HCT116 (cell line): Measurements from ENCODE around the gene DGKB. TPM values are rescaled to one million over a fixed set of nuclear protein-coding genes. Genes with fewer than 3 reads are reported as not detected.

Source experiments
- ATAC-seq: fragments of 200-7000 bp; cut with Tn5 transposase; 2 replicates; pipeline ENCODE4 v1.9.1; 2020; ENCODE audit warnings: mild to moderate bottlenecking, moderate library complexity
- BruUV-seq: library from RNA; stranded (reverse); fragments of 400-500 nt; replicated peaks from 2 replicates; lab custom pipeline; 2021; lab: Mats Ljungman, UMichigan
- CTCF ChIA-PET: fragments of 300-600 bp; sonication (Branson Sonifier 250); formaldehyde crosslinking; loops from one replicate; lab custom pipeline; 2021; ENCODE audit warnings: antibody characterized with exemption; lab: Charles Lee
- POLR2A ChIA-PET: fragments of 300-600, 350-600 bp; sonication (Branson Sonifier 250); formaldehyde crosslinking; loops from one replicate; lab custom pipeline; 2021; ENCODE audit warnings: antibody characterized with exemption; lab: Charles Lee
- RAD21 ChIA-PET, 2 experiments: fragments of 300-600 bp; sonication (Branson Sonifier 250); formaldehyde crosslinking; loops; one replicate each; lab custom pipeline; 2023; ENCODE audit warnings: low total read pairs in 2 of 2; ENCODE audit not compliant: uncharacterized antibody in 2 of 2, unreplicated experiment in 2 of 2, low non-redundant PET in 1 of 2; lab: Charles Lee
- DNase-seq: peaks from one replicate; pipeline ENCODE4 v3.0.0-alpha.2; 2010; ENCODE audit warnings: low read depth, low spot score
- H2AFZ ChIP-seq: fragments of 200-600 bp; shearing (Covaris generic), sonication (generic); 2 replicates; pipeline ENCODE4 v1.6.1; 2017; ENCODE audit warnings: low read depth, mixed run types, mixed read lengths, antibody characterized with exemption, low read length; ENCODE audit not compliant: poor library complexity, severe bottlenecking
- H3K27ac ChIP-seq: 2 replicates; pipeline ENCODE4 v1.5.1; 2012; ENCODE audit warnings: low read depth, low read length
- H3K27me3 ChIP-seq: fragments of 200-600 bp; sonication (generic); 2 replicates; pipeline ENCODE4 v1.6.1; 2016; ENCODE audit warnings: mixed run types, low read length, mixed read lengths; ENCODE audit not compliant: insufficient read depth
- H3K36me3 ChIP-seq, 2 experiments: fragments of 200-500 bp in 1 of 2; fragments of 200-600 bp in 1 of 2; sonication (Bioruptor generic) in 1 of 2; sonication (generic) in 1 of 2; 2 replicates each; pipeline versions ENCODE4 v1.5.1 to v1.6.1; 2014 to 2016; ENCODE audit warnings: low read length in 2 of 2, inconsistent platforms in 1 of 2, mixed read lengths in 1 of 2, mixed run types in 1 of 2; ENCODE audit not compliant: insufficient read depth in 2 of 2, control insufficient read depth in 1 of 2
- H3K4me1 ChIP-seq, 2 experiments: fragments of 200-600 bp in 1 of 2; sonication (generic) in 1 of 2; 2 replicates each; pipeline versions ENCODE4 v1.5.1 to v1.6.1; 2012 to 2017; ENCODE audit warnings: low read length in 2 of 2, inconsistent platforms in 1 of 2, mild to moderate bottlenecking in 1 of 2, mixed read lengths in 1 of 2, mixed run types in 1 of 2, moderate library complexity in 1 of 2; ENCODE audit not compliant: insufficient read depth in 2 of 2, control insufficient read depth in 1 of 2
- H3K4me2 ChIP-seq: fragments of 200-600 bp; sonication (generic); 2 replicates; pipeline ENCODE4 v1.6.1; 2017; ENCODE audit warnings: mixed run types, low read length, mixed read lengths
- H3K4me3 ChIP-seq, 2 experiments: fragments of 200-600 bp in 1 of 2; sonication (generic) in 1 of 2; replicated peaks in 1 of 2; 2 replicates each; pipeline ENCODE4 v1.5.1; 2011 to 2016; ENCODE audit warnings: low read length in 2 of 2, control low read depth in 1 of 2, low read depth in 1 of 2, mild to moderate bottlenecking in 1 of 2, mixed read lengths in 1 of 2, mixed run types in 1 of 2
- H3K79me2 ChIP-seq: fragments of 200-600 bp; sonication (generic); 2 replicates; pipeline ENCODE4 v1.6.1; 2017; ENCODE audit warnings: mild to moderate bottlenecking, mixed run types, low read length, moderate library complexity, mixed read lengths; ENCODE audit not compliant: insufficient read depth
- H3K9ac ChIP-seq: fragments of 200-600 bp; sonication (generic); 2 replicates; pipeline ENCODE4 v1.6.1; 2016; ENCODE audit warnings: low read length, mixed read lengths
- H3K9me2 ChIP-seq: fragments of 200-600 bp; sonication (generic), shearing (Covaris generic); 2 replicates; pipeline ENCODE4 v1.6.1; 2017; ENCODE audit warnings: mixed run types, mild to moderate bottlenecking, moderate library complexity; ENCODE audit not compliant: insufficient read depth
- H3K9me3 ChIP-seq, 2 experiments: fragments of 200-500 bp in 1 of 2; fragments of 200-600 bp in 1 of 2; sonication (Bioruptor generic) in 1 of 2; sonication (generic) in 1 of 2; 2 replicates each; pipeline ENCODE4 v1.6.1; 2014 to 2017; ENCODE audit warnings: low read length in 2 of 2, mixed read lengths in 2 of 2, inconsistent platforms in 1 of 2, low read depth in 1 of 2, mild to moderate bottlenecking in 1 of 2, mixed run types in 1 of 2, moderate library complexity in 1 of 2; ENCODE audit not compliant: control insufficient read depth in 1 of 2, insufficient read depth in 1 of 2
- H4K20me1 ChIP-seq: fragments of 200-600 bp; sonication (generic), shearing (Covaris generic); 2 replicates; pipeline ENCODE4 v1.6.1; 2017; ENCODE audit warnings: mixed run types, mild to moderate bottlenecking, moderate library complexity; ENCODE audit not compliant: insufficient read depth
- ATF3 ChIP-seq: IDR thresholded peaks from 2 replicates; pipeline ENCODE4 v1.6.1; 2012
- CBX3 ChIP-seq: IDR thresholded peaks from 2 replicates; pipeline ENCODE4 v1.6.1; 2012; ENCODE audit warnings: low read depth
- CEBPB ChIP-seq: IDR thresholded peaks from 2 replicates; pipeline ENCODE4 v1.6.1; 2012; ENCODE audit warnings: low read depth
- ELF1 ChIP-seq: IDR thresholded peaks from 2 replicates; pipeline ENCODE4 v1.6.1; 2012; ENCODE audit warnings: low read depth, borderline replicate concordance
- EZH2 ChIP-seq: fragments of 200-600 bp; sonication (generic); IDR thresholded peaks from 2 replicates; pipeline ENCODE4 v1.6.1; 2017; ENCODE audit warnings: antibody characterized with exemption, mixed run types
- EZH2phosphoT487 ChIP-seq: fragments of 200-600 bp; IDR thresholded peaks from 2 replicates; pipeline ENCODE4 v1.6.1; 2018; ENCODE audit warnings: antibody characterized with exemption, borderline replicate concordance
- FOSL1 ChIP-seq: IDR thresholded peaks from 2 replicates; pipeline ENCODE4 v1.6.1; 2012; ENCODE audit warnings: low read depth
- MAX ChIP-seq: IDR thresholded peaks from 2 replicates; pipeline ENCODE4 v1.6.1; 2012
- POLR2A ChIP-seq: IDR thresholded peaks from 2 replicates; pipeline ENCODE4 v1.7.0; 2011; ENCODE audit warnings: borderline replicate concordance; ENCODE audit not compliant: insufficient read depth, insufficient read length; ENCODE audit errors: extremely low read depth
- RAD21 ChIP-seq: IDR thresholded peaks from 2 replicates; pipeline ENCODE4 v1.6.1; 2012; ENCODE audit warnings: low read depth, mild to moderate bottlenecking
- SRF ChIP-seq: IDR thresholded peaks from 2 replicates; pipeline ENCODE4 v1.6.1; 2012; ENCODE audit warnings: low read depth
- ZFX ChIP-seq: fragments of 450-650 bp; IDR thresholded peaks from 2 replicates; pipeline ENCODE4 v1.6.1; 2017
- intact Hi-C: fragments of 100-400 bp; cut with micrococcal nuclease; formaldehyde crosslinking; loops from 2 replicates; pipeline ENCODE4 v1.10.0; 2022
- total RNA-seq: library from RNA; stranded (reverse); gene quantifications from one replicate; pipeline ENCODE4 v1.2.1, GENCODE V29; 2021; ENCODE audit not compliant: unreplicated experiment
- TF ChIP-seq, protein P1 (sequence below): IDR thresholded peaks from 2 replicates; pipeline ENCODE4 v1.6.1; 2012; ENCODE audit warnings: low read depth

The DGKB gene
- total RNA-seq, 1 experiment from 2014 or later, result 0.05 TPM

DNA sequence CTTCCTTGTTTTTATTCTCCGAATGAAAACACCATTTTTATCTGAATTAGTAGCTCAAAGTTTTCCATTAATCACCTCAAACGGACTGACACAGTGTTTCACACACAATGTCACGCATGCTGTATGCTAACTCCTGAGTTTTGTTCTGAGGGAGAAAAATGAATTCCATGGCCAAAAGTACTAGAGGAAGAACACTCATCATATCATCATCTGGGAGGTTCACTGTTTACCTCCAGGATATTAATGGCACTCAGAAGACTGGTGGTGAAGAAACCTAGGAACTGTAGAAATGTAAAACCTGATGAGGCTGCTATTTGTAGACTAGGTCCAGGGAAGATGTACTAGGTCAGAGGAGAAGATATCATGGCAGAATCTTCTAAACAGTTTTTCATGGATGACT lies 517.5 kb downstream of the DGKB start:
- Histone ChIP-seq H3K79me2 (no peaks in the 10 kb centered on the region), H3K36me3 (no peaks in the 10 kb centered on the region), H3K9ac (no peak overlapping the region), H2AFZ (no peak overlapping the region), H3K27me3 (no peaks in the 10 kb centered on the region), H3K27ac (no peak overlapping the region), H3K4me2 (no peak overlapping the region), H3K9me2 (no peaks in the 10 kb centered on the region), H3K4me1 (no peaks in the 10 kb centered on the region), H3K4me3 (no peak overlapping the region), H4K20me1 (no peaks in the 10 kb centered on the region), H3K9me3 (no peaks in the 10 kb centered on the region)
- ChIA-PET CTCF (no interaction called here), POLR2A (no interaction called here), RAD21 (no interaction called here)
- DNase-seq, result no peak
- intact Hi-C loops, result no loop called here
- ATAC-seq, result no peak
- TF ChIP-seq ATF3 (no peak), EZH2phosphoT487 (no peak), SRF (no peak), ELF1 (no peak), CBX3 (no peak), RAD21 (no peak), FOSL1 (no peak), POLR2A (no peak), MAX (no peak), EZH2 (no peak), ZFX (no peak), CEBPB (no peak)
- TF ChIP-seq, protein P1, sequence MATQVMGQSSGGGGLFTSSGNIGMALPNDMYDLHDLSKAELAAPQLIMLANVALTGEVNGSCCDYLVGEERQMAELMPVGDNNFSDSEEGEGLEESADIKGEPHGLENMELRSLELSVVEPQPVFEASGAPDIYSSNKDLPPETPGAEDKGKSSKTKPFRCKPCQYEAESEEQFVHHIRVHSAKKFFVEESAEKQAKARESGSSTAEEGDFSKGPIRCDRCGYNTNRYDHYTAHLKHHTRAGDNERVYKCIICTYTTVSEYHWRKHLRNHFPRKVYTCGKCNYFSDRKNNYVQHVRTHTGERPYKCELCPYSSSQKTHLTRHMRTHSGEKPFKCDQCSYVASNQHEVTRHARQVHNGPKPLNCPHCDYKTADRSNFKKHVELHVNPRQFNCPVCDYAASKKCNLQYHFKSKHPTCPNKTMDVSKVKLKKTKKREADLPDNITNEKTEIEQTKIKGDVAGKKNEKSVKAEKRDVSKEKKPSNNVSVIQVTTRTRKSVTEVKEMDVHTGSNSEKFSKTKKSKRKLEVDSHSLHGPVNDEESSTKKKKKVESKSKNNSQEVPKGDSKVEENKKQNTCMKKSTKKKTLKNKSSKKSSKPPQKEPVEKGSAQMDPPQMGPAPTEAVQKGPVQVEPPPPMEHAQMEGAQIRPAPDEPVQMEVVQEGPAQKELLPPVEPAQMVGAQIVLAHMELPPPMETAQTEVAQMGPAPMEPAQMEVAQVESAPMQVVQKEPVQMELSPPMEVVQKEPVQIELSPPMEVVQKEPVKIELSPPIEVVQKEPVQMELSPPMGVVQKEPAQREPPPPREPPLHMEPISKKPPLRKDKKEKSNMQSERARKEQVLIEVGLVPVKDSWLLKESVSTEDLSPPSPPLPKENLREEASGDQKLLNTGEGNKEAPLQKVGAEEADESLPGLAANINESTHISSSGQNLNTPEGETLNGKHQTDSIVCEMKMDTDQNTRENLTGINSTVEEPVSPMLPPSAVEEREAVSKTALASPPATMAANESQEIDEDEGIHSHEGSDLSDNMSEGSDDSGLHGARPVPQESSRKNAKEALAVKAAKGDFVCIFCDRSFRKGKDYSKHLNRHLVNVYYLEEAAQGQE, result no peak
- BruUV-seq, result no TSS peak
